Prostate gland (tissue), 2 donors: ENCODE measurements around the gene C1QTNF6.

ENCODE experiments used
- CTCF ChIP-seq, 4 experiments: fragments of 200-600 bp in 2 of 4; fragments of 450-650 bp in 2 of 4; sonication (generic) in 2 of 4; IDR thresholded peaks; 1 replicate in 3 of 4; 2 replicates in 1 of 4; pipeline ENCODE4 v1.5.1; 2016 to 2019; ENCODE audit warnings: antibody characterized with exemption in 4 of 4, mild to moderate bottlenecking in 2 of 4, moderate library complexity in 2 of 4
- POLR2A ChIP-seq: fragments of 450-650 bp; IDR thresholded peaks from one replicate; pipeline ENCODE4 v1.6.1; 2016; ENCODE audit warnings: antibody characterized with exemption, mild to moderate bottlenecking
- POLR2AphosphoS5 ChIP-seq: sonication (generic); formaldehyde crosslinking; IDR thresholded peaks from one replicate; pipeline ENCODE4 v1.6.1; 2017; ENCODE audit warnings: antibody characterized with exemption

- TF ChIP-seq POLR2A (no peak), CTCF (IDR thresholded peaks at IDR 0.05) (no peak), POLR2AphosphoS5 (no peak)
Measured at GRCh38 chr22:37229805-37230672, 42.0 kb upstream of the C1QTNF6 start.
